Stimulated activated CD4-positive, alpha-beta T cell treated with anti-CD3 and anti-CD28 coated beads, Interleukin-4, amount 100 ng/mL, for 1 hour (primary cell): ENCODE measurements around the gene LDLR.
"Not testable (repeated sequence)": the region's sequence is repeated elsewhere in the genome, so short reads cannot be mapped to it uniquely, and the experiment has no call there.

ENCODE experiments used
- DNase-seq: peaks from one replicate; pipeline ENCODE4 v3.0.0-alpha.2; 2020

The LDLR gene

DNA sequence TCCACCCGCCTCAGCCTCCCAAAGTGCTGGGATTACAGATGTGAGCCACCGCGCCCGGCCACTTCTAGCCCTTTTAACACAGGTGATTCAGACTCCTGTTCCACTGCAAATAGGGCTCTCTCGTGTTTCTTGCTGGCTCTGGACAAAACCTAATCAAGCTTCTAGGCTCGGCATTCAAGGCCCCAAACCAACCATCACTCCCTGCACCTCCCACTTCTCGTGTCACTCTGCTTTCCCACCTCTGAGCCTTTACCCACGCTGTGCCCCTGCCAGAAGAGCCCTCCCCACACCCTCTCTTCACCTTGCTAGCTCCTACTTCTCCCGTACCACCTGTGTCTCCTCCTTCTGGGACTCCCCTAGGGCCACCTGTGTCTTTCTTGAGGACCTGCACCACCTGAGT, 88.3 kb downstream of the LDLR start:
- no peak for DNase-seq

DNA sequence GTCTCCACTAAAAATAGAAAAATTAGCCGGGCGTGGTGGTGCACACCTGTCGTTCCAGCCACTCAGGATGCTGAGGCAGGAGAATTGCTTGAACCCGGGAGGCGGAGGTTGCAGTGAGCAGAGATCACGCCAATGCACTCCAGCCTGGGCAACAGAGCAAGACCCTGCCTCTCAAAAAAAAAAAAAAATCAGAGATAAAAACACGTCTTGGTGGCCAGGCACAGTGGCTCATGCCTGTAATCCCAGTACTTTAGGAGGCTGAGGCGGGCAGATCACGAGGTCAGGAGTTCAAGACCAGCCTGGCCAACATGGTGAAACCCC, 89.8 kb downstream of the LDLR start:
- DNase-seq: not testable (repeated sequence)

DNA sequence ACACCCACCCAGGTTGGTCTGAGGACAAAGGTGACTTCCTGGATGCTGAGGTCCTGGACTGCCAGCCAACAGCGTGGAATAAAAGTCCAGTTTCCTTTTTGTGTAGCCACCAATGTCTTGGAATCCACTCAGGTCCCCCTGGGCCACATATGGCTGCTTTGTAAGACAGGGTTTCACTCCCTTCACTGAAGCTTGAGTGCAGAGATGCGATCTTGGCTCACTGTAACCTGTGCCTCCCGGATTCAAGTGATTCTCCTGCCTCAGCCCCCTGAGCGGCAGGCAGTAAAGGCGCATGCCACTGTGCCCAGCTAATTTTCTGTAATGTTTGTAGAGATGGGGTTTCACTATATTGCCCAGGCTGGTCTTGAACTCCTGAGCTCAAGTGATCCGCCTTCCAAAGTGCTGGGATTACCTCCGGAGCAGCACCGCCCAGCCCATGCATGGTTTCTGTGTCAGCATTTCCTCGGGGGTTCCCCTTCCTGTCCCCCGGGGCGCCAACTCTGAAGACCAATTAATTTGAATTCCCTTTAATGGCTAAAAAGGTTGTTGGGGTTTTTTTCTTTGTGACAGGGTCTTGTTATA, 90.5 kb downstream of the LDLR start:
- DNase-seq: no peak

DNA sequence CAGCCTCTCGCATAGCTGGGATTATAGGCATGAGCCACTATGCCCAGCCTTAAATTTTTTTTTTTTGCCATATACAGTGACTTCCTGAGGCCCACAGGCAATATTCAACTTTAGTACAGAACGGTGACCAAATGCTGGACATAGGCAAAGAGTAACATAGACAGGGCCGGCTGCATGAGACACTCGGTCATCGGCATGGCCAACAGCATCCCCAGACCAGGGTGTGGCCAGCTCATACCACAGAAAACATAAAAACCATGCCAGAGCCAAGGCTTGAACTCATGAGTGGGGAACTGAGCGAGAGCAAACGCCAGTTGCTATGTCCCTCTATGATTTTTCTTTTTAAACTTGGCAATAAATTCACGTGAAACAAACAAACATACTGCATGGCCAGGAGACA, 91.1 kb downstream of the LDLR start:
- no peak for DNase-seq

DNA sequence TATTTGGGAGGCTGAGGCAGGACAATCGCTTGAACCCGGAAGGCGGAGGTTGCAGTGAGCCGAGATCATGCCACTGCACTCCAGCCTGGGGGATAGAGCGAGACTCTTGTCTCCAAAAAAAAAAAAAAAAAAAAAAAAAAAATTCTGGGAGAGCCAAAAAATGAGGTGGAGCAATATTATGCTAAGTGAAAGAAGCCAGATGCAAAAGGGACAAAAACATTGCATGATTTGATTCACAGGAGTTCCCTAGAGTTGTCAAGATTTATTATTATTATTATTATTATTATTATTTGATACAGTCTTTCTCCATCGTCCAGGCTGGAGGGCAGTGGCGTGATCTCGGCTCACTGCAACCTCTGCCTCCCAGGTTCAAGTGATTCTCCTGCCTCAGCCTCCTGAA, 91.7 kb downstream of the LDLR start:
- DNase-seq: not testable (repeated sequence)

DNA sequence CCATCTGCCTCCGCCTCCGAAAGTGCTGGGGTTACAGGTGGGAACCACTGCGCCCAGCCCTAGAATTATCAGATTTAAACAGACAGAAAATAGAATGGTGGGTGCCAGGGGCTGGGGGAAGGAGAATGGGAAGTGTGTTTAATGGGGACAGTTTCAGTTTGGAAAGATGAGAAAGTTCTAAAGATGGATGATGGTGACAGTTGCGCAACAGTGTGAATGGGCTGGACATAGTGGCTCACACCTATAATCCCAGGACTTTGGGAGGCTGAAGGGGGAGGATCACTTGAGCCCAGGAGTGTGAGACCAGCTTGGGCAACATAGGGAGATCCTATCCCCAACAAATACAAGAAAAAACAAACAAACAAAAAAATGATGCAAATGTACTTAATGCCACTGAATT, 92.2 kb downstream of the LDLR start:
- no peak for DNase-seq
